Stimulated activated naive CD8-positive, alpha-beta T cell treated with anti-CD3 and anti-CD28 coated beads, Interleukin-15, Interleukin-2, amounts not matched to agents 100 U/mL and 50 U/mL, for 24 hours (primary cell): ENCODE results near the gene HRG.
"Not testable (repeated sequence)": the region's sequence is repeated elsewhere in the genome, so short reads cannot be mapped to it uniquely, and the experiment has no call there.

ENCODE experiments used
- ATAC-seq: fragments of 150-1000 bp; cut with Tn5 transposase; one replicate; pipeline ENCODE4 v1.10.0; 2021
- DNase-seq: peaks from one replicate; pipeline ENCODE4 v3.0.0; 2021

The HRG gene

GRCh38 chr3:186665625-186666188, at the start of gene HRG:
TSS of gene HRG (plus strand) at chr3:186666014. CDS start at chr3:186666032, 18 bp downstream.
- no peak for DNase-seq
- ATAC-seq: no peak

DNA sequence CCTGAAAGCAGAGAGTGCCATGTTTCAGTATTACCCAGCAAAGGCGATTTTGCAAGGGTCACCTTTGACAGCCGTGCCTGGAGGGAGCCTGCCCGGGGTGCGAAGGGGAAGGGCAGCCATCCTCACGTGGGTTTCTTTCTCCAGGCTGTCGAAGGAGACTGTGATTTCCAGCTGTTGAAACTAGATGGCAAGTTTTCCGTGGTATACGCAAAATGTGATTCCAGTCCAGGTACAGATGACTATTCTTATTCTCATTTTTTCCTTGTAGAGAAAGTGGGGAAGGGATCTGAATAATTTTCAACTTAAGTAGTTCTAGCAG, 49.6 kb upstream of the HRG start:
- ATAC-seq: no peak

GRCh38 chr3:186617036-186617946, 48.5 kb upstream of the HRG start:
- peak; percentile 88 for DNase-seq
- peak; percentile 99 for ATAC-seq

More for the DNA sequence above, 49.6 kb upstream of the HRG start:
- DNase-seq: no peak

GRCh38 chr3:186618318-186618938, 47.4 kb upstream of the HRG start:
- ATAC-seq (no peak), DNase-seq (no peak)

GRCh38 chr3:186619787-186620212, 46.0 kb upstream of the HRG start:
- DNase-seq: no peak
- ATAC-seq: no peak

DNA sequence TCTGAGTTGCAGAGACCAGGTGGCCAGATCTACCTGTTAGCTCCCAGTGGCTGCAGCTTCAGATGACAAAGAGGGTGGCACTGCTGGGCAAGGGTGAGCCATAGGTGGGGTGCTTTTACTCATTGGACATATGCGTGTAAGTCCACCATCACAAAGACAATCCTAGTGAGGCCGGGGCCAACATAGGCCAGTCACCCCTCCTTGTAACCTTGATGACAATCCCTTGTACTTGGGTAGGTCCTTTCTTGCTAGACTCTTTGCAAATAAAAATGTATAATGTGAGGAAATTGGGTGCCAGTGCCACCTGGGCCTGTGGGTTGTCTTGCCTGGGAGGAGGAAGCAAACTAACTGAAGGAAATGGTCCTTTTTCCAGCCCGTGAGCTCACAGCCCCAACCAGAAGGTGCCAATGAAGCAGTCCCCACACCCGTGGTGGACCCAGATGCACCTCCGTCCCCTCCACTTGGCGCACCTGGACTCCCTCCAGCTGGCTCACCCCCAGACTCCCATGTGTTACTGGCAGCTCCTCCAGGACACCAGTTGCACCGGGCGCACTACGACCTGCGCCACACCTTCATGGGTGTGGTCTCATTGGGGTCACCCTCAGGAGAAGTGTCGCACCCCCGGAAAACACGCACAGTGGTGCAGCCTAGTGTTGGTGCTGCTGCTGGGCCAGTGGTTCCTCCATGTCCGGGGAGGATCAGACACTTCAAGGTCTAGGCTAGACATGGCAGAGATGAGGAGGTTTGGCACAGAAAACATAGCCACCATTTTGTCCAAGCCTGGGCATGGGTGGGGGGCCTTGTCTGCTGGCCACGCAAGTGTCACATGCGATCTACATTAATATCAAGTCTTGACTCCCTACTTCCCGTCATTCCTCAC, 45.4 kb upstream of the HRG start:
- DNase-seq (no peak), ATAC-seq (no peak)

GRCh38 chr3:186621894-186622650, 43.7 kb upstream of the HRG start:
- DNase-seq: no peak
- no peak for ATAC-seq

DNA sequence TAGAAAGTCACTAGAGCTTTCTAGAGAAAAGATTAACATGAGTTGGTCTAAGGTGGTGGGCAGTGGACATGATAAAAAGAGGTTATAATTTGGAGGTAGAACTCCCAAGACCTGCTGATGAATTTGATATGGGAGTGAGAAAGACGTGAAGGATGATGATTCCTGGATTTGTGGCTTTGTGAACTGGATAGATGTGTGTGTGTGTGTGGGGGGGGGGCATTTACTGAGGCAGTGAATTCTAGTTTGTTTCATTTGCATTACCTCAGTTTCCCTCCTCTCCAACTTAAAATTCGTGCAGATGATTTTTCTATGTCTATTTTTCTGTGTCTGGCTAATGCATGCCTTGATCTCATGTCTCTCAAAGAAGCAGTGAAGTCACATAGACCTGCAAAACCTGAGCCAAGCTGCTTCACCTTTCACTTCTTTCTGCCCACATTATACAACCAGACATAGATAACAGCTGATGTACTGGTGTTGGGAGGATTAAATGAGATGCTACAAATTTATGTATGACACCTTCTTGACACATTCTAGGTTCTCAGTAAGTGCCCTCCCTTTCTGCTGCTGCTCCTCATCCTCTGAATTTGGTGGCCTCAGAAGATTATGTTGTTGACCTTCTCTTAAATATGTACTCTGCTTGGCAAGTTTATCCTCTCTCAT, 43.0 kb upstream of the HRG start:
- DNase-seq: no peak
- no peak for ATAC-seq

- DNase-seq (no peak), ATAC-seq (no peak)
These were observed 41.2 kb upstream of the HRG start for GRCh38 chr3:186624598-186624997.

GRCh38 chr3:186625600-186626042, 40.2 kb upstream of the HRG start:
- ATAC-seq: no peak
- DNase-seq: no peak

GRCh38 chr3:186626254-186626847, 39.5 kb upstream of the HRG start:
- DNase-seq: no peak
- ATAC-seq: no peak

DNA sequence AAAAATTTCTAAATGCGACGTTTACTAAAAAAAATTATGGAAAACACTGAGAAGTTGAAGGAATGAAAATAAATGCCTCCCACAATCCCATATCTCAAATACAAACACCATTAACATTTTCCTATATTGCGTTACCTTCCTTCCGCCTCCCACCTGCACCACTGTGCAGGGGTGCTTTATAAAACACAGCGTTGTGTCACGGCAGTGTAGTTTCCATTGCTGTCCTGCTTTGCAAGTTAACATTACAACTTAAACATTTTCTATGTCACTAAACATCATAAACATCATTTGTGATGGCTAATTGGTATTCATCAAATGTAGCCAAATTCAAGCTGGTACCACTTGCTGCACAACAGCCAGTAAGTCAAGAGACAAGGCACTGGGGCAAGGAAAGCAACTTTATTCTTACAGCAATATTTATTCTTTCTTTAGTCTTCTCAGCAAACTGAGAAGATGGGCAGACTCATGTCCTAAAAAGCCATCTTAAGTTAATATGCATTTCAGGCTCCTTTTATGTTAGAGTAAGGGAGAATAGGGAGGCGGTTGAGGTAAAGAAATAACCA, 37.9 kb upstream of the HRG start:
- ATAC-seq: no peak

DNA sequence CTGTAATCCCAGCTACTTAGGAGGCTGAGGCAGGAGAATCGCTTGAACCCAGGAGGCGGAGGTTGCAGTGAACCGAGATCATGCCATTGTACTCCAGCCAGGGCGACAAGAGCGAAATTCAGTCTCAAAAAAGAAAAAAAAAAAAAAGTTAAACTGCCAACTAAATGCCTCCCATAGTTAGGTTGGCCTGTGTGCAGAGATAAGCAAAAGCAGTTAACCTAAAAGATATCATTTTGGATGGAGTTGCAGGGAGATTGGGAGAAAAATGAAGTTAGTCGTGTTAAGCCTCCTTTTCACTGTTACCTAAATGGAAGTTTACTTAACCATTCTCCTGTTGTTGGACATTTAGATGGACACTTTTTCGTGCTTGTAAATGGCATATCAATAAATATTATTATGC, 37.1 kb upstream of the HRG start:
- ATAC-seq: no peak

More for the DNA sequence above, 37.9 kb upstream of the HRG start:
- DNase-seq: no peak

DNA sequence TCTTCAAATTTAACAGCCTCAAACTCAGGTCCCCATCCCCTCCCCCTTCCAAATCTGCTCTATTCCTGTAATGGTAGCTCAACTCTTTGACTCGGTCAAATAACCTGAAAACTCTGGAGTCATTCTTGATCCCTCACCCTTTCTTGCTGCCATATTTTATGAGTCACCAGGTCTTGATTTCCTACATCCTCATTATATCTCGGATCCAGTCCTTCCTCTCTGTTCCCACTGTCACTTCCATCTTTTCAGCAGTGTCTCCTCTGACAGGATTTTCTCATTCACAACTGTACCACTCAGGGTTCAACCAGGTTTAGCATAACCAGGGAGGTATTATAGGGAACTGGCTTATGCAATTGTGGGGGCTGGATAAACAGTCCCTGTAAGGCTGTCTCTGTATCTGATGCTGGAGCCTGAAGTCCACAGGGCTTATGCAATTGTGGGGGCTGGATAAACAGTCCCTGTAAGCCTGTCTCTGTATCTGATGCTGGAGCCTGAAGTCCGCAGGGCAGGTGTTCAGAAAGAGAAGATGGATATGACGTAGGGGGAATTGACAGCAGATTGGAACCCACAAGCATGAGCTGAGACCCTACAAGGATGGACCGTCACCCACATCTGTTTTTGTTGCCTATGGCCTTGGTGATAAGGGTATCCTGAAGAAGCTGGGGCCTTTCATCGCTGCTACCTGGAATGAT, 34.7 kb upstream of the HRG start:
- ATAC-seq (no peak), DNase-seq (no peak)

More for the DNA sequence above, 37.1 kb upstream of the HRG start:
- no peak for DNase-seq

GRCh38 chr3:186633481-186633880, 32.3 kb upstream of the HRG start:
- ATAC-seq (no peak), DNase-seq (no peak)

DNA sequence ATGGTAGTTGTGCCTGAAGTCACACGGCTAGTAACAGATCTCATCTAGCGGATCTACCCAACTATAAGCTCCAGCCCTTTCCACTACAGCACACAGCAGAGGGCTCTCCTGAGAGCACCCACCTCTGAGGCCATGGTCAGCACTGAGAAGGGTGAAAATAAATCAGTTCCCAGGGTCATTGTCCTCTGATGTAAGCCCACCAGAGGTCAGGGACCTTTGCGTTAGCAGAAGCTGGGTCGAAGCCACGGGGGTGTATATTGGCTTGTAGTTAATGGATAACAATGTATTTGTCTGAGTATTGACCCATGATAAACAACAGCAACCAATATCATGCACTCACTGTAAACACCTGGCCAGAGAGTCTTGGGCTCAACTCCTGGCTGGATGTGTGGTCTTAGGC, 31.6 kb upstream of the HRG start:
- not testable (repeated sequence) for ATAC-seq, DNase-seq

- ATAC-seq (no peak), DNase-seq (no peak)
These were observed 30.3 kb upstream of the HRG start for GRCh38 chr3:186635532-186635931.

GRCh38 chr3:186636536-186636935, 29.3 kb upstream of the HRG start:
- no peak for DNase-seq
- ATAC-seq: no peak

GRCh38 chr3:186637686-186638085, 28.1 kb upstream of the HRG start:
- no peak for DNase-seq
- no peak for ATAC-seq

- DNase-seq: no peak
- no peak for ATAC-seq
These were observed 27.6 kb upstream of the HRG start for GRCh38 chr3:186638259-186638658.
